HUDEP-2 (cell line): ENCODE data around the gene DNAJC24.

ENCODE experiments used
- DNase-seq, 76 experiments: peaks; one replicate each; lab custom pipeline; 2025; ENCODE audit not compliant: unreplicated experiment in 76 of 76; lab: John Stamatoyannopoulos, UW

DNAJC24 gene

GRCh38 chr11:31479066-31479465, 109.4 kb downstream of the DNAJC24 start:
- no peak for DNase-seq

DNA sequence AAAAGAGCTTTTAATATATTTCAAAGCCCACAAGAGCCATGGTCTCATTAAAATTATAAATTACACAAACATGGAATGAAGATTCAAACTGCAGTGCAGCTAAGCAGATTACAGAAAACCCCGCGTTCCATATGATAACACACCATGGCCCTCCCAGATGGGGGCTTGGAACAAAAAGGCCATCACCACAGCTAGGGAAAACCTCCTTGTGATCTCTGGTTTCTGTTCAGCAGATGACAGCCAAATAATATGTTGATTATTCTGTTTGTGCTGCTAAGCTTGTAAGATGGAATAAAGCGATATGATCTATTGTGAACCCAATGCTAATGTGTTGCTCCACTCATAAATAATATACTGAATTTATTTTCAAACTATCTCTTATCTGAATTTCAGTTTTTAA, 111.3 kb downstream of the DNAJC24 start:
- DNase-seq: no peak
